Endothelial cell of umbilical vein (primary cell): Measurements from ENCODE around the gene SETD6. TPM values are rescaled to one million over a fixed set of nuclear protein-coding genes. Genes with fewer than 3 reads are reported as not detected.

Experiments used
- BruUV-seq: library from RNA; stranded (reverse); fragments of 400-500 nt; replicated peaks from 2 replicates; lab custom pipeline; 2021; lab: Mats Ljungman, UMichigan
- CTCF ChIA-PET: fragments of 300-600, 350-600 bp; sonication (Branson Sonifier 250); formaldehyde crosslinking; loops from one replicate; lab custom pipeline; 2021; ENCODE audit warnings: antibody characterized with exemption, inconsistent platforms; lab: Charles Lee
- POLR2A ChIA-PET: fragments of 300-600, 350-600 bp; sonication (Branson Sonifier 250); formaldehyde crosslinking; loops from one replicate; lab custom pipeline; 2021; ENCODE audit warnings: antibody characterized with exemption, inconsistent platforms; lab: Charles Lee
- DNase-seq: peaks from one replicate; pipeline ENCODE4 v3.0.0-alpha.2; 2011; ENCODE audit warnings: low read depth, low spot score
- FAIRE-seq: peaks from 2 replicates; lab custom pipeline; 2011; peaks lifted over from hg19 to GRCh38; lab: Jason Lieb, UNC
- H2AFZ ChIP-seq: 2 replicates; pipeline ENCODE4 v1.6.0; 2012; ENCODE audit warnings: low read depth, low read length, control low read depth, inconsistent platforms
- H3K27ac ChIP-seq: 2 replicates; pipeline ENCODE4 v1.5.1; 2011; ENCODE audit warnings: low read depth, mild to moderate bottlenecking, control low read depth, low read length, moderate library complexity; ENCODE audit not compliant: insufficient read depth
- H3K27me3 ChIP-seq, 2 experiments: 2 replicates each; pipeline versions ENCODE4 v1.6.0 to v1.6.1; 2011; ENCODE audit warnings: low read length in 2 of 2, mixed read lengths in 1 of 2; ENCODE audit not compliant: control insufficient read depth in 2 of 2, insufficient read depth in 2 of 2
- H3K36me3 ChIP-seq, 2 experiments: 2 replicates in 1 of 2; 3 replicates in 1 of 2; pipeline ENCODE4 v1.5.1; 2011; ENCODE audit warnings: low read length in 2 of 2, mild to moderate bottlenecking in 1 of 2, moderate library complexity in 1 of 2; ENCODE audit not compliant: control insufficient read depth in 2 of 2, insufficient read depth in 2 of 2; ENCODE audit errors: extremely low read depth in 1 of 2
- H3K4me1 ChIP-seq: 3 replicates; pipeline ENCODE4 v1.5.1; 2011; ENCODE audit warnings: mild to moderate bottlenecking, low read length; ENCODE audit not compliant: control insufficient read depth, insufficient read depth; ENCODE audit errors: extremely low read depth
- H3K4me2 ChIP-seq: 2 replicates; pipeline ENCODE4 v1.6.1; 2011; ENCODE audit warnings: low read length, control low read depth, mixed read lengths; ENCODE audit not compliant: insufficient read depth
- H3K4me3 ChIP-seq, 3 experiments: fragments of 200-600 bp in 1 of 3; sonication (generic), shearing (Covaris generic) in 1 of 3; replicated peaks in 1 of 3; 2 replicates each; pipeline ENCODE4 v1.5.1; 2011 to 2016; ENCODE audit warnings: control low read depth in 3 of 3, low read length in 3 of 3, mild to moderate bottlenecking in 2 of 3, inconsistent platforms in 1 of 3, low read depth in 1 of 3, moderate library complexity in 1 of 3; ENCODE audit not compliant: insufficient read depth in 1 of 3
- H3K79me2 ChIP-seq: 2 replicates; pipeline ENCODE4 v1.6.0; 2012; ENCODE audit warnings: low read length, inconsistent platforms; ENCODE audit not compliant: control insufficient read depth, insufficient read depth
- H3K9ac ChIP-seq: replicated peaks from 2 replicates; pipeline ENCODE3; 2011; ENCODE audit warnings: low read length, control low read depth; ENCODE audit not compliant: insufficient read depth; ENCODE audit errors: extremely low read depth
- H3K9me1 ChIP-seq: replicated peaks from 3 replicates; pipeline ENCODE4 v1.6.0; 2011; ENCODE audit warnings: mild to moderate bottlenecking, low read length; ENCODE audit not compliant: control insufficient read depth, insufficient read depth; ENCODE audit errors: extremely low read depth
- H3K9me3 ChIP-seq: replicated peaks from 2 replicates; pipeline ENCODE4 v1.5.1; 2012; ENCODE audit warnings: low read length, inconsistent platforms; ENCODE audit not compliant: control insufficient read depth, insufficient read depth
- H4K20me1 ChIP-seq: replicated peaks from 2 replicates; pipeline ENCODE3; 2011; ENCODE audit warnings: mild to moderate bottlenecking, low read length; ENCODE audit not compliant: control insufficient read depth, insufficient read depth; ENCODE audit errors: extremely low read depth
- CTCF ChIP-seq, 2 donors: IDR thresholded peaks; 1 replicate in 1 of 2; 2 replicates in 1 of 2; pipeline ENCODE4 v1.5.1; 2011; ENCODE audit warnings: low read length in 2 of 2, mild to moderate bottlenecking in 2 of 2, moderate library complexity in 2 of 2, control low read depth in 1 of 2, inconsistent platforms in 1 of 2, low read depth in 1 of 2; ENCODE audit not compliant: insufficient read depth in 1 of 2; ENCODE audit errors: extremely low read depth in 1 of 2
- EZH2 ChIP-seq: IDR thresholded peaks from 2 replicates; pipeline ENCODE4 v1.6.1; 2012; ENCODE audit warnings: borderline replicate concordance, low read depth, mild to moderate bottlenecking, moderate library complexity, low read length, inconsistent platforms; ENCODE audit not compliant: severe bottlenecking
- FOS ChIP-seq: IDR thresholded peaks from 2 replicates; pipeline ENCODE4 v1.6.1; 2011; ENCODE audit warnings: mild to moderate bottlenecking, low read length, moderate library complexity, borderline replicate concordance; ENCODE audit not compliant: insufficient read depth
- GATA2 ChIP-seq: IDR thresholded peaks from 2 replicates; pipeline ENCODE4 v1.7.0; 2011; ENCODE audit warnings: low read depth, mild to moderate bottlenecking, moderate library complexity, mixed read lengths, low read length; ENCODE audit not compliant: insufficient read length, insufficient read depth
- JUN ChIP-seq: IDR thresholded peaks from 2 replicates; pipeline ENCODE4 v1.6.1; 2011; ENCODE audit warnings: borderline replicate concordance, low read depth; ENCODE audit not compliant: insufficient read length, insufficient read depth
- MAX ChIP-seq: IDR thresholded peaks from 2 replicates; pipeline ENCODE4 v1.6.1; 2011; ENCODE audit not compliant: insufficient read depth, insufficient read length
- MYC ChIP-seq: IDR thresholded peaks from one replicate; pipeline ENCODE4 v1.6.1; 2011; ENCODE audit warnings: mild to moderate bottlenecking, low read depth, low read length
- POLR2A ChIP-seq: IDR thresholded peaks from 2 replicates; pipeline ENCODE4 v1.6.1; 2012; ENCODE audit warnings: low read depth, mild to moderate bottlenecking, control low read depth, low read length
- POLR2AphosphoS5 ChIP-seq: IDR thresholded peaks from 2 replicates; pipeline ENCODE4 v1.6.1; 2012; ENCODE audit warnings: low read depth, mild to moderate bottlenecking, control low read depth, low read length, moderate library complexity; ENCODE audit not compliant: insufficient read depth
- dilution Hi-C: fragments of 300-500 bp; cut with MboI; formaldehyde crosslinking; loops from one replicate; pipeline ENCODE4 v1.15.0; 2019; ENCODE audit warnings: low sequenced_read_pairs; ENCODE audit not compliant: extremely low pct_ligation_motif_present
- intact Hi-C: fragments of 100-400 bp; cut with micrococcal nuclease; formaldehyde crosslinking; loops from one replicate; pipeline ENCODE4 v1.10.0; 2022
- polyA plus RNA-seq, 4 experiments: library from polyadenylated mRNA; depleted of rRNA in 3 of 4; stranded (reverse) in 3 of 4; unstranded in 1 of 4; fragments of >200 nt; gene quantifications; 2 replicates each; pipeline versions ENCODE4 v1.2.1 to v1.2.3, GENCODE V29; 2011 to 2012; ENCODE audit warnings: missing spikeins in 1 of 4
- total RNA-seq: library from RNA; stranded (reverse); gene quantifications from 2 replicates; pipeline ENCODE4 v1.2.3, GENCODE V29; 2021

Gene SETD6
- total and polyA plus RNA-seq, 2 donors (not counting 3 experiments of a cell fraction or from before 2014, with no cell fraction given) = 10.2 to 16.4 TPM

- TF ChIP-seq CTCF (IDR thresholded peaks at IDR 0.05; ENCODE audit: extremely low read depth in 1 of 2, insufficient read depth in 1 of 2, low read depth in 1 of 2, low read length in 2 of 2) = no peak
- TF ChIP-seq MYC = no peak
- no peak for TF ChIP-seq JUN
- no peak for TF ChIP-seq FOS
- no peak for TF ChIP-seq MAX
- no peak for TF ChIP-seq EZH2
- TF ChIP-seq POLR2A = no peak
- TF ChIP-seq GATA2 = no peak
- no peak for TF ChIP-seq POLR2AphosphoS5
- H3K36me3 ChIP-seq = peaks cover 0 to 5% of the 10 kb centered on the region in 2 experiments
- no peak overlapping the region for H3K9ac ChIP-seq
- H3K4me2 ChIP-seq = no peak overlapping the region
- H2AFZ ChIP-seq = no peak overlapping the region
- H4K20me1 ChIP-seq = no peaks in the 10 kb centered on the region
- H3K79me2 ChIP-seq = no peaks in the 10 kb centered on the region
- BruUV-seq = no TSS peak
- intact Hi-C loops (loop anchor here (5.0 kb wide), 1 partner anchor 259 kb away; no protein-coding TSS in a partner anchor), dilution Hi-C loops (no loop called here)
- no peak for DNase-seq
- no peaks in the 10 kb centered on the region for H3K27me3 ChIP-seq
- no peak overlapping the region for H3K4me3 ChIP-seq
- POLR2A ChIA-PET = no interaction called here
- FAIRE-seq = no peak
- H3K4me1 ChIP-seq = no peaks in the 10 kb centered on the region
- no peaks in the 10 kb centered on the region for H3K9me1 ChIP-seq
- no peaks in the 10 kb centered on the region for H3K9me3 ChIP-seq
- CTCF ChIA-PET = no interaction called here
- no peak overlapping the region for H3K27ac ChIP-seq
Measured at GRCh38 chr16:58497935-58498334, 17.4 kb upstream of the SETD6 start.
